ENCODE results near the gene SARM1. TPM values are rescaled to one million over a fixed set of nuclear protein-coding genes. Genes with fewer than 3 reads are reported as not detected.

SARM1 gene
- polyA plus RNA-seq, 3 donors = 0.78 to 7.1 (median 0.90) TPM

- peaks cover 9% of the 10 kb centered on the region for H4K20me1 ChIP-seq (ENCODE audit: insufficient read depth, low read length)
- H3K4me1 Mint-ChIP-seq = peaks cover 8% of the 10 kb centered on the region
- H3K27me3 Mint-ChIP-seq (ENCODE audit: low read depth in 3 of 3) = peaks cover 0 to 3% (median 2%) of the 10 kb centered on the region in 3 donors
- no CpG with 5 or more reads among the region's 3 CpGs for WGBS (ENCODE audit: insufficient coverage)
- H3K79me2 ChIP-seq (ENCODE audit: insufficient read depth, low read length) = no peaks in the 10 kb centered on the region
- DNase-seq = no peak
- no peak overlapping the region for H3K4me3 ChIP-seq (replicated peaks in 1 of 3; ENCODE audit: low read depth in 2 of 3, low read length in 3 of 3)
- H3K36me3 Mint-ChIP-seq = peaks cover 46 to 71% of the 10 kb centered on the region in 2 donors
- no peak overlapping the region for H3K4me3 Mint-ChIP-seq
- no peak overlapping the region for H3K9ac ChIP-seq (ENCODE audit: insufficient read depth, low read length, poor library complexity, severe bottlenecking)
- no peak overlapping the region for H3K27ac Mint-ChIP-seq
- no peak overlapping the region for H3K27ac ChIP-seq (ENCODE audit: low read depth in 1 of 2, low read length in 2 of 2)
- no peak for TF ChIP-seq CTCF (IDR thresholded peaks at IDR 0.05)
- H3K4me2 ChIP-seq (replicated peaks; ENCODE audit: extremely low read depth, low read length, poor library complexity, severe bottlenecking) = no peak overlapping the region
- H3K4me1 ChIP-seq (ENCODE audit: control insufficient read depth in 1 of 2, insufficient read depth in 2 of 2, low read length in 2 of 2) = peaks cover 7 to 9% of the 10 kb centered on the region in 2 donors
- H2AFZ ChIP-seq (ENCODE audit: insufficient read depth, low read depth, low read length, poor library complexity, severe bottlenecking) = no peak overlapping the region
- H3K9me3 Mint-ChIP-seq = no peaks in the 10 kb centered on the region
- H3K9me3 ChIP-seq (replicated peaks in 1 of 2; ENCODE audit: control insufficient read depth in 1 of 2, insufficient read depth in 1 of 2, low read length in 2 of 2) = no peaks in the 10 kb centered on the region
- no peaks in the 10 kb centered on the region for H3K27me3 ChIP-seq (ENCODE audit: control insufficient read depth in 2 of 2, insufficient read depth in 2 of 2, low read length in 2 of 2)
- peaks cover 52% of the 10 kb centered on the region in 2 donors for H3K36me3 ChIP-seq (replicated peaks in 1 of 2; ENCODE audit: control insufficient read depth in 1 of 2, insufficient read depth in 2 of 2, low read length in 2 of 2)
- intact Hi-C loops (cut with micrococcal nuclease) = no loop called here
Measured at GRCh38 chr17:28365487-28365886, 6.0 kb upstream of the SARM1 start.

GRCh38 chr17:28366605-28367004, 4.9 kb upstream of the SARM1 start:
- H3K79me2 ChIP-seq (ENCODE audit: insufficient read depth, low read length) = no peaks in the 10 kb centered on the region
- Mint-ChIP-seq H3K36me3 (peaks cover 34 to 60% of the 10 kb centered on the region in 2 donors), H3K27ac (peak overlapping the region in 2 of 7 donors; percentile 11 to 54), H3K27me3 (ENCODE audit: low read depth in 3 of 3) (peaks cover 2 to 9% (median 3%) of the 10 kb centered on the region in 3 donors), H3K9me3 (no peaks in the 10 kb centered on the region), H3K4me1 (peaks cover 17% of the 10 kb centered on the region), H3K4me3 (no peak overlapping the region)
- H2AFZ ChIP-seq (ENCODE audit: insufficient read depth, low read depth, low read length, poor library complexity, severe bottlenecking) = no peak overlapping the region
- peaks cover 9% of the 10 kb centered on the region for H4K20me1 ChIP-seq (ENCODE audit: insufficient read depth, low read length)
- no peaks in the 10 kb centered on the region for H3K9me3 ChIP-seq (replicated peaks in 1 of 2; ENCODE audit: control insufficient read depth in 1 of 2, insufficient read depth in 1 of 2, low read length in 2 of 2)
- peaks cover 40 to 41% of the 10 kb centered on the region in 2 donors for H3K36me3 ChIP-seq (replicated peaks in 1 of 2; ENCODE audit: control insufficient read depth in 1 of 2, insufficient read depth in 2 of 2, low read length in 2 of 2)
- intact Hi-C loops (cut with micrococcal nuclease) = no loop called here
- H3K4me2 ChIP-seq (replicated peaks; ENCODE audit: extremely low read depth, low read length, poor library complexity, severe bottlenecking) = no peak overlapping the region
- H3K27ac ChIP-seq (ENCODE audit: low read depth in 1 of 2, low read length in 2 of 2) = no peak overlapping the region
- no peak overlapping the region for H3K4me3 ChIP-seq (replicated peaks in 1 of 3; ENCODE audit: low read depth in 2 of 3, low read length in 3 of 3)
- no peak overlapping the region for H3K9ac ChIP-seq (ENCODE audit: insufficient read depth, low read length, poor library complexity, severe bottlenecking)
- no peak for TF ChIP-seq CTCF (IDR thresholded peaks at IDR 0.05)
- H3K27me3 ChIP-seq (ENCODE audit: control insufficient read depth in 2 of 2, insufficient read depth in 2 of 2, low read length in 2 of 2) = peaks cover 0 to under 1% of the 10 kb centered on the region in 2 donors
- WGBS (ENCODE audit: insufficient coverage) = 100% methylated on average over 1 of the region's 1 CpG
- H3K4me1 ChIP-seq (ENCODE audit: control insufficient read depth in 1 of 2, insufficient read depth in 2 of 2, low read length in 2 of 2) = peaks cover 14 to 20% of the 10 kb centered on the region in 2 donors
- DNase-seq = no peak

All from CD14-positive monocyte (primary cell).